DMS 273 treated with DMSO at 0.1 percent for 48 hours (cell line): Measurements from ENCODE around the gene BICC1.
"Not testable (repeated sequence)": the region's sequence is repeated elsewhere in the genome, so short reads cannot be mapped to it uniquely, and the experiment has no call there.

Experiments
- DNase-seq: peaks from one replicate; lab custom pipeline; 2025; lab: John Stamatoyannopoulos, UW

The BICC1 gene

DNA sequence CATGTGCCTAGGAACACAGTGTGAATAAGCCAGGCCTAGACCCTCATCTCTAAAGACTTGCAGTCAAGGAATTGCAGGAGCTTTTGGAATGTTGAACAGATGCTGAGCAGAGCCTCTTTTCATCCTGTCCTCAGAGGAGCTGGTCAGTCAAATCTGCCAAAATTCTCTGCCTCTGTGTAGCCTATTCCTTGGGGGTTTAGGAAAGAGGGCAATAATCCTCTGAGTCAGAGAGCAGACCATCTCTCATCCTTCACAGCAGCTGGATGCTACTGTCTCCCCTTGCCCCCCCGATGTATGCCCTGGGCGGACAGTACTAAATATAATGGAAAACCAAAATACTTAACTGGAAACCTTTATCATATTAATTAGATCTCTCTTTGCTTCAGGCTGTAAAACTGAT is 52.6 kb downstream of the BICC1 start:
- no peak for DNase-seq

DNA sequence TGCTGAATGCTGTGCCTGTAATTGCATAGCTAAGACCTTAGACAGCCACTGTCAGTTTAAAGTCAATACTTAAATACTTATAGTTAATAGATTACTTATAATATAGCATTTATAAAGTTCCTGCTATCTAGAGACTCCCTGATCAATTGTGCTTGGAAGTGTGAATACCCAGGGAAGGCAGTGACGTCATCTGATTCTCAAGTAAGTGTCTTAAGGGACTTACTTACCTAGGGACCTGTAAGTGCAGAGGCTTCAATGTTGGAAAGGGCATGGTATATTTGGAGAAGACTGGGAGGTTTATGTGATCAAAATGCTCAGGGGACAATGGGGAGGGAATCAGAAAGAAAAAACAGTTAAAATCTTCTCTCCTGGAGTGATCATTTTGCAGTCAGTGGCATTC is 55.0 kb downstream of the BICC1 start:
- no peak for DNase-seq

DNA sequence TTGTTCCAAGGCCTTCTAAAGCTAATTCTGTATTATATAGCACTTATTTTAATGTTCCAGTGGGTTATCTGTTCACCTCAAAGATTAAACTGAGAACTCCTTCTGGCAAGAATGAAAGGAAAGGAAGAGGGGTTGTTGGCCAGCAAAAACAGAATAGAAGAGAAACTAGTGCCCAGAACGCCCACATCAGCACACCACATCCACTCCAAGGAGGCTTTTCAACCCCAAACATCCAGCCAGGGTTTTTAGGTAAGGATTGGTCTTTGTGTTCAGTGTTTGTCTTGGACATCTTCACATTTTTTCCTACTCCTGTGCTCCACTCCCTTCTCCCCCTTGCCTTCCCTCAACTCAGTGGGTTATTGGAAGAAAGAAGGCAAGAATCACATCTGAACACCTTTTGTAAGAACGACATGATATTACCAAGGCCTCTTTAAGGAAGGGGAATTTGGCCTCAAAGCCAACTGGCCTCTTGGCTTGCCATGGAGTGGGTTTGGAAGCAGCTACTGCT is 55.8 kb downstream of the BICC1 start:
- no peak for DNase-seq

- no peak for DNase-seq
Observed at GRCh38 chr10:58570307-58570723, 57.6 kb downstream of the BICC1 start.

DNA sequence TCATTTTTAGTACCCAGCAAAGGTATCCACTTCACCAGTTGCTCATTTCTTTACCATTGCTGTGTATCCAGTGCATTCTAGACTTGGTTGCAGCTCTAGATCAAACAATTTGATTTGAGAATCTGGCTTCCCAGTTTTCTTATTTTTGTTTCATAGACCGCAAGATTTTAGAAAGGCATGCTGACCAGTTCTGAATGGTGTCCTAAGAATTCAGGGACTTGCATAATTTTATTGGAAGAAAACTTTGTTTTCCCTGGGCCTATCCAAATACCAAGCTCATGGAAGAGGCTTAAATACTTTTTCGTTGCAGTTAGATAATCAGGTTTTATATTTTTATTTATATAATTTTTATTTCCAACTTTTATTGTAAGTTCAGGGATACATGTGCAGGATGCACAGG is 58.3 kb downstream of the BICC1 start:
- DNase-seq, result no peak

DNA sequence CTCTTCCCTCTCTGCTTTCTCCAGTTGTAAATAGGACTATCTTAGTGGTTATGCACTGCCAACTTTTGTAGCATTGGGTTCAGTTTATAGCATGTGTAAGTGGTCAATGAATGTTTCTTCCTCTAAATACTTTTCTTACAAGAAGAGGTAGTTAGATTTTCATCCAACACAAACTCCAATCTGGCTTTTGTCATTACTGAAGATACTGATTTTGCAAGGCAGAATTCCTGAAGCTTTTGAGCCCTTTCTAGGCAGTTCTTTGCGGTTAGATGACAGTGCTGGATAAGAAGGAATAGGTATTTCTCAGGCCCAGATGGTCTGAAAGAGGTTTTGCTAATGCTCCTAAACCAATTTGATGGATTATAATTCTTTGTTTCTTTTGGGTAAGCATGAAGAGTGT is 60.5 kb downstream of the BICC1 start:
- no peak for DNase-seq

DNA sequence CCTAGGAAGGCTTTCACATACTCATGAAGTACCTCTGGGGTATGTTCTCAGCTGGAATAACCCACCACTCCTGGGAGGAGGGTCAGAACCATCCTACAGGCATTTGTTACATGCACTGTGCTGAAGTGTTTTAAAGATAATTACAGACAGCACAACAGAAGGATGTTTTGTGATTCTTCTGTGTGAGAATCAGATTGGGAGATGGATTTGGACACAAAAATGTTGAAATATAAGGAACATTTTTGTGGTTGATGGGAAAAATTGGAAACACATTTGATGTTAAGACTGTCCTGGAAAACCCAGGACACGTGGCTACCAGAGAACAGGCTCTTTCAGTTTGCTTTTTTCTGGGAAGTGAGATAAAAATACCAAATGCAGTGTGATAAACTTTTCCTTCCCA is 61.4 kb downstream of the BICC1 start:
- DNase-seq, result no peak

DNA sequence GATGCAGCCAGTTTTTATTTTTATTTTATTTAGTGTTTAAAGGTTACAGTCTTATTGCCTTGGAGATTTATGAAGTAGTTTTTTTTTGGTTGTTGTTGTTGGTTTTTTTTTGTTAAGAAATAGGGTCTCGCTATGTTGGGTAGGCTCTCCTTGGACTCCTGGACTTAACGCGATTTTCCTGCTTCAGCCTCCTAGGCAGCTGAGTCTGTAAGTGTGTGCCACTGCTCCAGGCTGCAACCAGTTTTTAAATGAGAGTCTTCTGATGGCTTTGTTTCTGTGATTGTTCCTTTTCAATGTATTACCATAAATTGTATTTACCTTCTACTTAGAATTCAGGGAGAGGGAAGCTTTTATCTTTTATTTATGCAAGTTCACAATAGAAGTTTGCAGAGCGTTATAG is 62.8 kb downstream of the BICC1 start:
- DNase-seq, result no peak

DNA sequence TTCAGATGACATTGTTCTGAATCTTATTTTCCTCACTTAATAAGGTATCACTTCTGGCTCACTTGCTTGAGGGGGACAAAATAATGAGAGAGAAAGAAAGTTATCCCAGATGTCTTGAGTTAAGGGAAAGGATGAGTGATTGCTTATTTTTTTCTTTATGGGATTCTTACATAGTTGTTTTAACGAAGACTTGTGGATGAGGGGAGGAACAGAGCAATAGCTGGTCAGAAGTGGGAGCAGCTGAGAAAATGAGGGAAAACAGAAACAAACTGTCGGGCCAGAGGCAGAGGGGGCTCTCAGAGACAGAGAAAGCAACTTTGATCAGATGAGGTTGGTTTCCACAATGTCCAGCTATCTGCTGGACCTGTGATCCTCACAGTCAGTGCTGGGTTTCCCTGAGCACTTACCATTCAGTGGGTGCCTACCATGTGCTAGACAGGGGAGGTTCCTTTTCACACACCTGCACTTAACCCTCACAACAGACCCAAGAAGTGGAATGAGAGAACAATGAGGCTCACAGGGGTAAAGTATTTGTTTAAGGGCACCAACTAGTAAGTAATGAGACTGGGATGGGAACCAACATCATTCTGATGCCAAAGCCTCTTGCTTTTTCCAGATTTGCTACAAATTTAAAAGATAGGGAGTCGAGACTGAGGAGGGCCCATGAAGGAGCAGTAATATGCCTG is 64.2 kb downstream of the BICC1 start:
- DNase-seq, result no peak

- no peak for DNase-seq
Observed at GRCh38 chr10:58577437-58577777, 64.7 kb downstream of the BICC1 start.

DNA sequence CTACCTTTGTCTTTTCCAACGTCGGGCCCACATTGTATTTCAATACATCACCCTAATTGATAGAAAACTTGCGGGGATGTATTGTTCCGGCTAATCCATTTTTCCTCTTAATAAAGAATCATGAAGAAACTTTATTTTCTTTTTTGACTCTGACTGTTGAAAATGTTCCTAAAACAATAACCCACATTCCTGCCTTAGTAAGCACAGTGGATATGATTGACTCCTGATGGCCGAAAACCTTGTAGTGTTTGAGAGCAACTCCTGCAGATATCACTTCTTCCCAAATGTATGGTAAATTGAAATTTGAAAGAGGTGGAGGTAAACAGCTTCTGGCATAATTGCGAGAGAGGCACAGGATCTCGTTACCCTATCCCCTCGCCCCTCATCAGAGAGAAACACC is 65.7 kb downstream of the BICC1 start:
- DNase-seq, result no peak

DNA sequence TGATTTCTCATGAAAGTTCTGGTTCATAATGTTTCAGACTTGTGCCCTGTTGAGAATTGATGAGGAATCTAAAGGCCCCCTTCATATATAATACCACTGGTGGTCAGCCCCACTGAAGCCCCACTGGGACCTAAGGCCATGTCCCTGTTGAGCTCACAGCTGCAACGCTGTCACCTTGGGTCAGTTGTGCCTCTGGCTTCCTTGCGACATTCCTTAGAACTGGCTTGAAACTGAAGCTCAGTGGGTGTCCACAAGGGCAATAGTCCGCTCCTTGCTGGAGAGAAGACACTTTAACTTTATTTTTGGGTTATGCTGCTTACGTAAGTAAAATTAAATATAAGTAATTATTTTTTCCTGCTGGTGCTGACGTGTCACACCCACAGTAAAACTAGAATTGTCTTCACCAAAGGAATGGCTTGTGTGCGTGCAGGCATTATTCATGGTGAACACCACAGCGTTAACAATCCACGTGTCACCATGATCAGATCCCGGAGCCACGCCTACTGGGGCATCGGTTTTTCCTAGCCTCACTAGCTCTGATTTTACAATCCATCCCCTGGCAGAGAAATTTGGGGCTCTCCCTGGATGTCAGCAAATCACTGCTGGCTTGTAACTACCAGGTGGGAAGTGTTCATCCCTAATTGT is 66.5 kb downstream of the BICC1 start:
- no peak for DNase-seq

DNA sequence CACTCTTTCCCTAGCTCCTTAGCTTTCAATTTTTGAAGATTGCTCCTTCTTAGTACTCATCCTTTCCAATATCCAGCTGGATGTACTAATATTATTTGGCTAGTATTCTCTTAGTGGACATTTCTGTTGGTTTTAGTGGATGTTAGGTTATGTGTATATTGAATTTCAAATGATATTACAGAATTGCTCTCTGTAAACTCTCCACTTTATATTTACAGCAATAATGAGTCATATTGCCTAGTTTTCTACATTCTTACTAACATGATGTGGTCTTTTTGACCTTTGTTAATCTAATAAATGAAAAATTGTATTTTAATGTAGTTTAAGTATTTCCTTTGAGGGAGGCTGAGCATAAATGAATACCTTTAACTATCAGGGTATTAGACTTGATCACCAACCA is 69.4 kb downstream of the BICC1 start:
- no peak for DNase-seq

GRCh38 chr10:58585435-58585834 is 72.8 kb downstream of the BICC1 start:
- no peak for DNase-seq

- DNase-seq, result no peak
Observed at GRCh38 chr10:58586282-58587245, 73.9 kb downstream of the BICC1 start.

DNA sequence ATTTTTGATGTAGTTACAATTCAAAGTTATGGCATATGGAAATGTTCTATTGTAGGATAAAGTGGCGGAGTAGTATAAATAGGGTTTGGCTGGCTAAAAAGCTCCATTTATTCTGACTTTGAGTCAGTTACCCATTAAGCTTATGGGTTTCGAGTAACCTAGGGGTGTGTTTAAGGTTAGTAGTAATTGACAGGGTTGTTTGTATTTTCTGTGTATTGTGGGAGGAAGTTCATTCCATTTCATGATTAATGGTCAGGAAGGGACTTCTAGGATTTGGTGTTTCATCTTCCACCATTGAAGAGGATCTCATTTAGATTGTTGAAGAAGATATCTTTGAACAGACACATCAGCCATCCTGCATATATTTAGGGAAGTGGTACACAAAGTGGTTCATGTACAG is 75.0 kb downstream of the BICC1 start:
- no peak for DNase-seq

- no peak for DNase-seq
Observed at GRCh38 chr10:58588673-58589265, 76.1 kb downstream of the BICC1 start.

DNA sequence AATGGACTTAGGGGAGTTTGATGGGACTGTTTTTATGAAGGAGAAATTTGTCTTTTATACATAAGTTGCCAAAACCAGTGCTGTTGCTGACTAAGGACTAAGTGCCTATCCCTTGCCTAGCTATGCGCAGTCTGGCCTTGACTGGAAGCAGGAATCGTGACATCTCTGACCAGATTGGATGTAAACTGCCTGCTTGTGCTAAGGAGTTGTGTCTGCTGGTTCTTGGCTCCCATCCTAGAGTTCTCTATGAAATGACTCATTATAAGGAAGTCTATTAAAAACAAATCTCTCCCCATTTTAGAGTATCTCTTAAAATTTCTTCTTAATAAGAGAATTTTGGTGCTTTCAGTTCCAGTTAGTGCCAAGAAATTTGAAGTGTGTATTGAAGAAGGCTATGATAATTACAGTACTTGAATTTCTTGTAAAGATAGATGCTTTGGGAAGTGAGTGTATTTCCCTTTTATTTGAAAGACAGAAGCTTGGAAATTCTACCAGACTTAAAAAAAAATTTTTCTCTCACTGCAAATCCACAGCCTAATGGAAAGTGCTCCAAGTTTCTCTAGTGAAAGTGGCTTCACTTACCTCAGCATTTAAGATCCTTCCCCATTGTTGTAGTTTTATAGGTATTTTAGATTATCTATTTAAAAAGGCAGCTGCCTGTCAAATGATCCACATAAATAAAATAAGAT is 77.6 kb downstream of the BICC1 start:
- DNase-seq, result no peak

- DNase-seq, result no peak
Observed at GRCh38 chr10:58590924-58591323, 78.3 kb downstream of the BICC1 start.

GRCh38 chr10:58593008-58593407 is 80.3 kb downstream of the BICC1 start:
- DNase-seq, result no peak

GRCh38 chr10:58597211-58597610 is 84.5 kb downstream of the BICC1 start:
- not testable (repeated sequence) for DNase-seq
